Spleen (tissue), 7 donors: ENCODE data around the gene CYTH4.

Experiments
- POLR2A ChIP-seq, 3 donors: fragments of 450-650 bp; IDR thresholded peaks; one replicate each; pipeline ENCODE4 v1.5.1; 2017; ENCODE audit warnings: antibody characterized with exemption in 3 of 3, mild to moderate bottlenecking in 1 of 3
- POLR2AphosphoS5 ChIP-seq, 3 donors: sonication (generic); formaldehyde crosslinking; IDR thresholded peaks; one replicate each; pipeline ENCODE4 v1.5.1; 2017; ENCODE audit warnings: antibody characterized with exemption in 3 of 3
- TF ChIP-seq, protein P1 (sequence below), 11 experiments: fragments of 200-600 bp in 7 of 11; fragments of 450-650 bp in 4 of 11; sonication (generic) in 4 of 11; IDR thresholded peaks in 8 of 11; conservative IDR thresholded peaks in 3 of 11; 1 replicate in 7 of 11; 2 replicates in 4 of 11; pipeline versions ENCODE4 v1.4.0 to v1.8.0; 2016 to 2021; ENCODE audit warnings: antibody characterized with exemption in 11 of 11, inconsistent platforms in 4 of 11, mild to moderate bottlenecking in 1 of 11
- donor health status: DM: no; HTN: no; CAD: no; lungs with moderate emphysema.
- donor health status: DM: no; HTN: no; CAD: no.
- donor health status: DM: no; HTN: no; CAD: no.

- no peak for TF ChIP-seq POLR2A (IDR thresholded peaks at IDR 0.05)
- TF ChIP-seq, protein P1, sequence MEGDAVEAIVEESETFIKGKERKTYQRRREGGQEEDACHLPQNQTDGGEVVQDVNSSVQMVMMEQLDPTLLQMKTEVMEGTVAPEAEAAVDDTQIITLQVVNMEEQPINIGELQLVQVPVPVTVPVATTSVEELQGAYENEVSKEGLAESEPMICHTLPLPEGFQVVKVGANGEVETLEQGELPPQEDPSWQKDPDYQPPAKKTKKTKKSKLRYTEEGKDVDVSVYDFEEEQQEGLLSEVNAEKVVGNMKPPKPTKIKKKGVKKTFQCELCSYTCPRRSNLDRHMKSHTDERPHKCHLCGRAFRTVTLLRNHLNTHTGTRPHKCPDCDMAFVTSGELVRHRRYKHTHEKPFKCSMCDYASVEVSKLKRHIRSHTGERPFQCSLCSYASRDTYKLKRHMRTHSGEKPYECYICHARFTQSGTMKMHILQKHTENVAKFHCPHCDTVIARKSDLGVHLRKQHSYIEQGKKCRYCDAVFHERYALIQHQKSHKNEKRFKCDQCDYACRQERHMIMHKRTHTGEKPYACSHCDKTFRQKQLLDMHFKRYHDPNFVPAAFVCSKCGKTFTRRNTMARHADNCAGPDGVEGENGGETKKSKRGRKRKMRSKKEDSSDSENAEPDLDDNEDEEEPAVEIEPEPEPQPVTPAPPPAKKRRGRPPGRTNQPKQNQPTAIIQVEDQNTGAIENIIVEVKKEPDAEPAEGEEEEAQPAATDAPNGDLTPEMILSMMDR (IDR thresholded peaks at IDR 0.05 in 8 of 11, conservative IDR thresholded peaks at IDR 0.05 in 3 of 11), result no peak
- no peak for TF ChIP-seq POLR2AphosphoS5 (IDR thresholded peaks at IDR 0.05)
Observed at GRCh38 chr22:37325039-37325395, 42.7 kb downstream of the CYTH4 start.
